Caco-2 (cell line): ENCODE data around the gene UBTD1. TPM values are rescaled to one million over a fixed set of nuclear protein-coding genes. Genes with fewer than 3 reads are reported as not detected.

Experiments
- BruUV-seq: library from RNA; stranded (reverse); fragments of 400-500 nt; replicated peaks from 2 replicates; lab custom pipeline; 2021; lab: Mats Ljungman, UMichigan
- CTCF ChIA-PET: fragments of 300-600 bp; sonication (Branson Sonifier 250); formaldehyde crosslinking; loops from one replicate; lab custom pipeline; 2022; ENCODE audit warnings: antibody characterized with exemption; lab: Charles Lee
- POLR2A ChIA-PET: fragments of 300-600 bp; sonication (Branson Sonifier 250); formaldehyde crosslinking; loops from one replicate; lab custom pipeline; 2022; ENCODE audit warnings: antibody characterized with exemption; lab: Charles Lee
- DNase-seq, 2 experiments: peaks; one replicate each; pipeline versions ENCODE4 v3.0.0 to v3.0.0-alpha.2; 2020 to 2022
- H3K27me3 ChIP-seq: replicated peaks from 2 replicates; pipeline ENCODE4 v1.6.0; 2011; ENCODE audit warnings: low read length; ENCODE audit not compliant: control insufficient read depth, insufficient read depth
- H3K36me3 ChIP-seq: 2 replicates; pipeline ENCODE4 v1.5.1; 2011; ENCODE audit warnings: low read length; ENCODE audit not compliant: control insufficient read depth, insufficient read depth
- H3K4me1 ChIP-seq: fragments of 250-450 bp; sonication (Bioruptor Pico); 2 replicates; pipeline ENCODE4 v1.5.1; 2020; ENCODE audit warnings: mild to moderate bottlenecking
- H3K4me3 ChIP-seq: 2 replicates; pipeline ENCODE4 v1.5.1; 2011; ENCODE audit warnings: low read depth, mild to moderate bottlenecking, control low read depth, low read length
- H3K9me3 ChIP-seq: fragments of 250-450 bp; sonication (Bioruptor Pico); 2 replicates; pipeline ENCODE4 v1.5.1; 2020; ENCODE audit warnings: mild to moderate bottlenecking, moderate library complexity
- H3K27ac Mint-ChIP-seq: one replicate; pipeline ENCODE4 v1.8.0; 2022; ENCODE audit warnings: mixed read lengths; ENCODE audit not compliant: unreplicated experiment
- H3K27me3 Mint-ChIP-seq: one replicate; pipeline ENCODE4 v1.8.0; 2022; ENCODE audit warnings: mixed read lengths; ENCODE audit not compliant: insufficient read depth, unreplicated experiment
- H3K36me3 Mint-ChIP-seq: one replicate; pipeline ENCODE4 v1.8.0; 2022; ENCODE audit warnings: mild to moderate bottlenecking, mixed read lengths; ENCODE audit not compliant: insufficient read depth, unreplicated experiment
- H3K4me1 Mint-ChIP-seq: one replicate; pipeline ENCODE4 v1.8.0; 2022; ENCODE audit warnings: low read depth, mixed read lengths; ENCODE audit not compliant: unreplicated experiment
- H3K4me3 Mint-ChIP-seq: one replicate; pipeline ENCODE4 v1.8.0; 2022; ENCODE audit warnings: mild to moderate bottlenecking, moderate library complexity, mixed read lengths; ENCODE audit not compliant: unreplicated experiment
- H3K9me3 Mint-ChIP-seq: one replicate; pipeline ENCODE4 v1.8.0; 2022; ENCODE audit warnings: mixed read lengths; ENCODE audit not compliant: unreplicated experiment
- CTCF ChIP-seq, 2 experiments: fragments of 200-600 bp in 1 of 2; IDR thresholded peaks; 1 replicate in 1 of 2; 2 replicates in 1 of 2; pipeline versions ENCODE4 v1.5.1 to v1.8.0; 2011 to 2022; ENCODE audit warnings: antibody characterized with exemption in 1 of 2, control low read depth in 1 of 2, inconsistent platforms in 1 of 2, low read depth in 1 of 2, low read length in 1 of 2, mild to moderate bottlenecking in 1 of 2, moderate library complexity in 1 of 2; ENCODE audit not compliant: insufficient read depth in 1 of 2, severe bottlenecking in 1 of 2, unreplicated experiment in 1 of 2
- intact Hi-C: fragments of 100-400 bp; cut with micrococcal nuclease; formaldehyde crosslinking; loops from one replicate; pipeline ENCODE4 v1.10.0; 2022; ENCODE audit not compliant: unreplicated experiment
- total RNA-seq: library from RNA; stranded (reverse); gene quantifications from 2 replicates; pipeline ENCODE4 v1.2.3, GENCODE V29; 2022

UBTD1 gene
- total RNA-seq, 1 experiment from 2014 or later: 11.4 TPM

GRCh38 chr10:97601268-97602215 is 102.8 kb downstream of the UBTD1 start:
- Mint-ChIP-seq H3K4me1 (peaks cover 12% of the 10 kb centered on the region), H3K36me3 (no peaks in the 10 kb centered on the region), H3K27me3 (no peaks in the 10 kb centered on the region), H3K4me3 (no peak overlapping the region), H3K27ac (no peak overlapping the region), H3K9me3 (no peaks in the 10 kb centered on the region)
- DNase-seq: no peak
- intact Hi-C loops: no loop called here
- H3K4me1 ChIP-seq: no peaks in the 10 kb centered on the region
- TF ChIP-seq CTCF (IDR thresholded peaks at IDR 0.05; ENCODE audit: insufficient read depth in 1 of 2, low read depth in 1 of 2, low read length in 1 of 2, severe bottlenecking in 1 of 2, unreplicated experiment in 1 of 2): no peak
- no peak overlapping the region for H3K4me3 ChIP-seq
- no peaks in the 10 kb centered on the region for H3K36me3 ChIP-seq
- BruUV-seq: no TSS peak
- ChIA-PET CTCF (interaction anchor here (1.9 kb wide), 1 partner anchor 30 kb away, joined by 6 read pairs; no protein-coding TSS in a partner anchor), POLR2A (no interaction called here)
- no peaks in the 10 kb centered on the region for H3K9me3 ChIP-seq
- H3K27me3 ChIP-seq: no peaks in the 10 kb centered on the region

DNA sequence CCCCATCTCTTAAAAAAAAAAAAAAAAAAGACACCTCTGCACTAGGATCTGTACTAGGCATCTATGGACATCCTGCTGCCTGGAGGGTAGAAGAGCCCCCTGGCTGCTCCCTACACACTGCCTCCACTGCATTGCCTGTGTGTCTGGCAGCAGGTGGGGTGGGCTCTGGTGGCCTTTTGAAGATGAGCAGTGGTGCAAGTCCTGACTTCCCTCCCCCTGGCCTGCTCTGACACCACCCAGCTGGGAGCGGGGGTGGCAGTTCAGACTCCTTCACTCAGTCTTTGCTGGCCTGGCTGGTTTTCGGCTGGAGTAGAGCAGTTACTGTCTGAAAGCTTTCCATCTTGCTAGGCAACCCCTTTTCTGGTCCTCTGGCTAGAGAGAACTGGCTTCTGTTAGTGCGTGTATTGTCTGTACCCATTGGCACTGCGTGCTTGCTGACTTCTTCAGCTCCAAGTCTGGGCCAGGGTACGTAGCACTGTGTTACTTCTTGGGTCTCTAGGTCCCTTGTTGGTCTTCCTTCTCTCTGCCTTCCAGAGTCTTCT is 108.4 kb downstream of the UBTD1 start:
- Mint-ChIP-seq H3K4me1 (no peaks in the 10 kb centered on the region), H3K9me3 (no peaks in the 10 kb centered on the region), H3K27ac (no peak overlapping the region), H3K36me3 (no peaks in the 10 kb centered on the region), H3K27me3 (no peaks in the 10 kb centered on the region), H3K4me3 (no peak overlapping the region)
- intact Hi-C loops: no loop called here
- no peaks in the 10 kb centered on the region for H3K9me3 ChIP-seq
- no TSS peak for BruUV-seq
- DNase-seq: no peak
- H3K4me1 ChIP-seq: no peaks in the 10 kb centered on the region
- no peaks in the 10 kb centered on the region for H3K27me3 ChIP-seq
- H3K36me3 ChIP-seq: no peaks in the 10 kb centered on the region
- ChIA-PET CTCF (no interaction called here), POLR2A (no interaction called here)
- no peak overlapping the region for H3K4me3 ChIP-seq
- no peak for TF ChIP-seq CTCF (IDR thresholded peaks at IDR 0.05; ENCODE audit: insufficient read depth in 1 of 2, low read depth in 1 of 2, low read length in 1 of 2, severe bottlenecking in 1 of 2, unreplicated experiment in 1 of 2)

GRCh38 chr10:97608991-97609561 is 110.4 kb downstream of the UBTD1 start:
- H3K27ac Mint-ChIP-seq: no peak overlapping the region
- H3K4me1 Mint-ChIP-seq: no peaks in the 10 kb centered on the region
- ChIA-PET CTCF (interaction anchor here (0.6 kb wide), 1 partner anchor 144 kb away, joined by 3 read pairs; no protein-coding TSS in a partner anchor), POLR2A (interaction anchor here (0.7 kb wide), 1 partner anchor 69 kb away, joined by 5 read pairs; no protein-coding TSS in a partner anchor)
- Histone ChIP-seq H3K27me3 (no peaks in the 10 kb centered on the region), H3K36me3 (no peaks in the 10 kb centered on the region), H3K4me3 (no peak overlapping the region), H3K9me3 (no peaks in the 10 kb centered on the region), H3K4me1 (no peaks in the 10 kb centered on the region)
- no peaks in the 10 kb centered on the region for H3K27me3 Mint-ChIP-seq
- DNase-seq: no peak
- intact Hi-C loops: no loop called here
- no peak for TF ChIP-seq CTCF (IDR thresholded peaks at IDR 0.05; ENCODE audit: insufficient read depth in 1 of 2, low read depth in 1 of 2, low read length in 1 of 2, severe bottlenecking in 1 of 2, unreplicated experiment in 1 of 2)
- no peak overlapping the region for H3K4me3 Mint-ChIP-seq
- no TSS peak for BruUV-seq
- H3K36me3 Mint-ChIP-seq: no peaks in the 10 kb centered on the region
- H3K9me3 Mint-ChIP-seq: no peaks in the 10 kb centered on the region
